OCI-LY3 (cell line): ENCODE data around the gene ERICH4.

Source experiments
- H2AFZ ChIP-seq: fragments of 200-600, 300-600 bp; shearing (Covaris generic); 2 replicates; pipeline ENCODE4 v1.6.0; 2014; ENCODE audit warnings: antibody characterized with exemption, low read depth, low read length
- H3K27ac ChIP-seq: fragments of 200-600, 300-600 bp; sonication (generic); 2 replicates; pipeline ENCODE4 v1.5.1; 2014; ENCODE audit warnings: mild to moderate bottlenecking, low read length, moderate library complexity, mixed read lengths
- H3K27me3 ChIP-seq: fragments of 200-600, 300-600 bp; sonication (generic); 2 replicates; pipeline ENCODE4 v1.6.1; 2014; ENCODE audit warnings: low read depth, low read length, mixed read lengths
- H3K36me3 ChIP-seq: fragments of 200-600, 300-600 bp; sonication (generic); replicated peaks from 2 replicates; pipeline ENCODE3; 2014; ENCODE audit warnings: low read depth, low read length, mixed read lengths
- H3K4me1 ChIP-seq: fragments of 300-600, 200-600 bp; sonication (generic); 2 replicates; pipeline ENCODE4 v1.6.1; 2014; ENCODE audit warnings: low read length, mixed read lengths
- H3K4me2 ChIP-seq: fragments of 200-600, 300-600 bp; sonication (generic); 2 replicates; pipeline ENCODE4 v1.6.1; 2014; ENCODE audit warnings: low read length, mixed read lengths
- H3K4me3 ChIP-seq: fragments of 300-600, 200-600 bp; sonication (generic); 2 replicates; pipeline ENCODE4 v1.5.1; 2014; ENCODE audit warnings: antibody characterized with exemption, mild to moderate bottlenecking, low read length, moderate library complexity
- H3K79me2 ChIP-seq: fragments of 300-600, 200-600 bp; shearing (Covaris generic); 2 replicates; pipeline ENCODE4 v1.6.1; 2014; ENCODE audit warnings: mild to moderate bottlenecking, low read length, mixed read lengths
- H3K9ac ChIP-seq: fragments of 300-600, 200-600 bp; shearing (Covaris generic); 2 replicates; pipeline ENCODE4 v1.6.0; 2014; ENCODE audit warnings: mild to moderate bottlenecking, low read length, moderate library complexity
- H3K9me3 ChIP-seq: fragments of 200-600, 300-600 bp; shearing (Covaris generic); 2 replicates; pipeline ENCODE4 v1.6.1; 2014; ENCODE audit warnings: low read length, mixed read lengths; ENCODE audit not compliant: insufficient read depth
- H4K20me1 ChIP-seq: fragments of 200-600, 300-600 bp; sonication (generic); 2 replicates; pipeline ENCODE4 v1.6.1; 2016; ENCODE audit warnings: low read length, mixed read lengths; ENCODE audit not compliant: insufficient read depth
- CTCF ChIP-seq: fragments of 200-600, 300-600 bp; sonication (generic); IDR thresholded peaks from 2 replicates; pipeline ENCODE4 v1.5.1; 2014; ENCODE audit warnings: antibody characterized with exemption, low read length, low read depth
- EZH2phosphoT487 ChIP-seq: fragments of 200-600 bp; shearing (Covaris generic); IDR thresholded peaks from 2 replicates; pipeline ENCODE4 v1.6.1; 2018; ENCODE audit warnings: antibody characterized with exemption, mixed run types, low read depth

The ERICH4 gene

DNA sequence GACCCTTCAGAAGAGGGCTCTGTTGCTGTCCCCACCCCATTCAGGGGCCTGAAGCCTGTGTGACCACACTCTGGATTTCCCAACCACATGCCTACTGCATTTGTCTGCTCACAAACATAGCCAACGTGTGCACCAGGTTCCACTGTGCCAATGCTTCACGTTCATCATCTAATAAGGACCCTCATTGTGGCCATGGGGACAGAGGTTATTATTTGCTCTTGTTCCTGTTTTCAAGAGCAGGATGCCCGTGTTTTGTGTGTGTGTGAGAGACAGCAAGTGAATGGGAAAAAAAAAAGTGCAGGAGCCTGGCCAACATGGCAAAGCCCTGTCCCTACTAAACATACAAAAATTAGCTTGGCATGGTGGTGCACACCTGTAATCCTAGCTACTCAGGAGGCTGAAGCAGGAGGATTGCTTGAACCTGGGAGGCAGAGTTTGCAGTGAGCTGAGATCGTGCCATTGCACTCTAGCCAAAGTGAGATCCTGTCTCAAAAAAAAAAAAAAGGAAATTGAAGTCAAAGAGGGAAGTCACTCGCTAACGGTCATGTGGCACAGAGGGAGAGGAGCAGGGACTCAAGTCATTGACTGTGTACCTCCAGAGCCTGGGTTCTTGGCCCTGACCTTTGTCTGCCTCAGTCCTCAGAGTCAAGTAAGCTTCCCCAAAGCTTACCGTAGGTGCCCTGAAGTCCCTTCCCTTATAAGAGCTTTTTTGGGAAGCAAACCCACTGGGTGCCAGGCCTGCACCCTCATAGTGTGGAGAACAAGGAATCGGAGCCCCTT is 22.7 kb upstream of the ERICH4 start:
- Histone ChIP-seq H3K27ac (no peak overlapping the region), H3K27me3 (no peaks in the 10 kb centered on the region)

DNA sequence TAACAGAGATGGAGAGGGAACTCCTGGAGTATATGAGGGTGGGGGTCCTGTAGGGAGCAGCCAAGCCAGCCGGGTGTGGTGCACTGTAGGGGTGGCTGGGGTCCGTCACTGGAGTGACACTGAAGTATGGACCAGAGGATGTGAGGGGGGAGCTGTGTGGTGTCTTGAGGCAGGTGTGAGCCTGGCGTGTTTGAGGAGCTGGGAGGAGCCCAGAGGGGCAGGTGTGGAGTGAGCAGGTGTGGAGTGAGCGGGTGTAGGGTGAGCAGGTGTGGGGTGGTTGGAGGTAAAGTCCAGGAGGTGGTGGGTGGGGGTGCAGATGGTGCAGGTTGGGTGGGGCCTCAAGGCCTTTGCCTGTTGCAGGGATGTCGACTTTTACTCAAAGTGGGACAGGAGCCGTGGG is 21.6 kb upstream of the ERICH4 start:
- Histone ChIP-seq H3K4me2 (no peak overlapping the region), H4K20me1 (no peaks in the 10 kb centered on the region), H3K79me2 (no peaks in the 10 kb centered on the region), H3K4me3 (no peak overlapping the region), H2AFZ (no peak overlapping the region), H3K27me3 (no peaks in the 10 kb centered on the region), H3K4me1 (no peaks in the 10 kb centered on the region), H3K9me3 (no peaks in the 10 kb centered on the region), H3K27ac (no peak overlapping the region), H3K36me3 (peaks cover 11% of the 10 kb centered on the region), H3K9ac (no peak overlapping the region)
- no peak for TF ChIP-seq EZH2phosphoT487
- no peak for TF ChIP-seq CTCF

More for the DNA sequence above, 22.7 kb upstream of the ERICH4 start:
- H3K4me2 ChIP-seq: no peak overlapping the region
- TF ChIP-seq CTCF: no peak
- no peak for TF ChIP-seq EZH2phosphoT487
- H2AFZ ChIP-seq: no peak overlapping the region
- peaks cover 11% of the 10 kb centered on the region for H3K36me3 ChIP-seq
- no peak overlapping the region for H3K4me3 ChIP-seq
- H3K9me3 ChIP-seq: no peaks in the 10 kb centered on the region
- H3K9ac ChIP-seq: no peak overlapping the region
- no peaks in the 10 kb centered on the region for H4K20me1 ChIP-seq
- H3K79me2 ChIP-seq: no peaks in the 10 kb centered on the region
- H3K4me1 ChIP-seq: no peaks in the 10 kb centered on the region

DNA sequence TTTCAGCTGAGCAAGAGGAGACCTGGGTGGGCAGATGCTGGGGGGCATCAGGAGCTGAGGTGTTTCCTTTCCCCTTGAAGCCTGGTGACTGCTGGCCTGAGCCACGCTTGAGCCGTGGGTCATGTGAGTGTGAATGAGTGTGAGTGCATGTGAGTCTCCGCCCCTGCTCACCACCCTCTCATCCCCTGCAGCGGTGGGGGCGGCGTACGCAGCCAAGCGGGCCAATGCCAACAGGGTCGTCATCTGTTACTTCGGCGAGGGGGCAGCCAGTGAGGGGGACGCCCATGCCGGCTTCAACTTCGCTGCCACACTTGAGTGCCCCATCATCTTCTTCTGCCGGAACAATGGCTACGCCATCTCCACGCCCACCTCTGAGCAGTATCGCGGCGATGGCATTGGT is 21.0 kb upstream of the ERICH4 start:
- Histone ChIP-seq H3K4me2 (no peak overlapping the region), H3K36me3 (peaks cover 11% of the 10 kb centered on the region), H3K4me1 (no peaks in the 10 kb centered on the region), H3K27ac (no peak overlapping the region), H3K79me2 (no peaks in the 10 kb centered on the region), H3K9me3 (no peaks in the 10 kb centered on the region), H3K9ac (no peak overlapping the region), H2AFZ (no peak overlapping the region), H4K20me1 (no peaks in the 10 kb centered on the region), H3K27me3 (no peaks in the 10 kb centered on the region), H3K4me3 (no peak overlapping the region)
- TF ChIP-seq CTCF (no peak), EZH2phosphoT487 (no peak)

DNA sequence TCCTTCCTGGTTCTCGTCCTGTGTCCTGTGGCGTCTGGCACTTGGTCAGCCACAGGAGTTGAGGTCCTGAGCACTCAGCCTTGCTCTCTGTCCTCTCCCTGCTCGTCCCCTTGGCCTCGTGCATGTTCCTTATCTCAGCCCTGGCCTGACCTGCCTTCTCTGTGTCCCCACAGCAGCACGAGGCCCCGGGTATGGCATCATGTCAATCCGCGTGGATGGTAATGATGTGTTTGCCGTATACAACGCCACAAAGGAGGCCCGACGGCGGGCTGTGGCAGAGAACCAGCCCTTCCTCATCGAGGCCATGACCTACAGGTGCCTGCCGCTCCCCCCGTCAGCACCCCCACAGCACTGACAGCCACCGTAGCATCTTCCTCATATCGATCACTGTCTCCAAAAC is 20.5 kb upstream of the ERICH4 start:
- H3K9ac ChIP-seq: no peak overlapping the region
- H3K27me3 ChIP-seq: no peaks in the 10 kb centered on the region
- no peak overlapping the region for H2AFZ ChIP-seq
- peaks cover 8% of the 10 kb centered on the region for H3K36me3 ChIP-seq
- H3K79me2 ChIP-seq: no peaks in the 10 kb centered on the region
- H3K4me1 ChIP-seq: no peaks in the 10 kb centered on the region
- H3K4me2 ChIP-seq: no peak overlapping the region
- no peak overlapping the region for H3K4me3 ChIP-seq
- no peaks in the 10 kb centered on the region for H4K20me1 ChIP-seq
- H3K27ac ChIP-seq: no peak overlapping the region
- no peak for TF ChIP-seq CTCF
- TF ChIP-seq EZH2phosphoT487: no peak
- no peaks in the 10 kb centered on the region for H3K9me3 ChIP-seq
